Choroid plexus epithelial cell (primary cell): Measurements from ENCODE around the gene RPGRIP1L.
"Not testable (repeated sequence)": the region's sequence is repeated elsewhere in the genome, so short reads cannot be mapped to it uniquely, and the experiment has no call there.

Source experiments
- DNase-seq: peaks from one replicate; pipeline ENCODE4 v3.0.0-alpha.2; 2010; ENCODE audit warnings: low read depth
- H3K4me3 ChIP-seq: 2 replicates; pipeline ENCODE4 v1.5.1; 2011; ENCODE audit warnings: low read depth, mild to moderate bottlenecking, control low read depth, low read length, moderate library complexity
- TF ChIP-seq, protein P1 (sequence below): conservative IDR thresholded peaks from 2 replicates; pipeline ENCODE4 v1.5.1; 2011; ENCODE audit warnings: low read depth, mild to moderate bottlenecking, control low read depth, inconsistent platforms, low read length, moderate library complexity

RPGRIP1L gene

GRCh38 chr16:53704445-53704813 is 770 bp upstream of the RPGRIP1L start:
- DNase-seq, result no peak
- peak overlapping the region; percentile 86 for H3K4me3 ChIP-seq
- TF ChIP-seq, protein P1, sequence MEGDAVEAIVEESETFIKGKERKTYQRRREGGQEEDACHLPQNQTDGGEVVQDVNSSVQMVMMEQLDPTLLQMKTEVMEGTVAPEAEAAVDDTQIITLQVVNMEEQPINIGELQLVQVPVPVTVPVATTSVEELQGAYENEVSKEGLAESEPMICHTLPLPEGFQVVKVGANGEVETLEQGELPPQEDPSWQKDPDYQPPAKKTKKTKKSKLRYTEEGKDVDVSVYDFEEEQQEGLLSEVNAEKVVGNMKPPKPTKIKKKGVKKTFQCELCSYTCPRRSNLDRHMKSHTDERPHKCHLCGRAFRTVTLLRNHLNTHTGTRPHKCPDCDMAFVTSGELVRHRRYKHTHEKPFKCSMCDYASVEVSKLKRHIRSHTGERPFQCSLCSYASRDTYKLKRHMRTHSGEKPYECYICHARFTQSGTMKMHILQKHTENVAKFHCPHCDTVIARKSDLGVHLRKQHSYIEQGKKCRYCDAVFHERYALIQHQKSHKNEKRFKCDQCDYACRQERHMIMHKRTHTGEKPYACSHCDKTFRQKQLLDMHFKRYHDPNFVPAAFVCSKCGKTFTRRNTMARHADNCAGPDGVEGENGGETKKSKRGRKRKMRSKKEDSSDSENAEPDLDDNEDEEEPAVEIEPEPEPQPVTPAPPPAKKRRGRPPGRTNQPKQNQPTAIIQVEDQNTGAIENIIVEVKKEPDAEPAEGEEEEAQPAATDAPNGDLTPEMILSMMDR, result no peak

DNA sequence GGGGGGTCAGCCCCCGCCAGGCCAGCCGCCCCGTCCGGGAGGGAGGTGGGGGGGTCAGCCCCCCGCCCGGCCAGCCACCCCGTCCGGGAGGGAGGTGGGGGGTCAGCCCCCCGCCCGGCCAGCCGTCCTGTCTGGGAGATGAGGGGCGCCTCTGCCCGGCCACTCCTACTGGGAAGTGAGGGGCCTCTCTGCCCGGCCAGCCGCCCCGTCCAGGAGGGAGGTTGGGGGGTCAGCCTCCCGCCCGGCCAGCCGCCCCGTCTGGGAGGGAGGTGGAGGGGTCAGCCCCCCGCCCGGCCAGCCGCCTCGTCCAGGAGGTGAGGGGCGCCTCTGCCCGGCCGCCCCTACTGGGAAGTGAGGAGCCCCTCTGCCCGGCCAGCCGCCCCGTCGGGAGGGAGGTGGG is 5.4 kb downstream of the RPGRIP1L start:
- not testable (repeated sequence) for H3K4me3 ChIP-seq

GRCh38 chr16:53695070-53695469 is 8.6 kb downstream of the RPGRIP1L start:
- peak; percentile 39 for DNase-seq
- no peak overlapping the region for H3K4me3 ChIP-seq
- TF ChIP-seq, protein P1, result no peak

More for the DNA sequence above, 5.4 kb downstream of the RPGRIP1L start:
- not testable (repeated sequence) for DNase-seq

DNA sequence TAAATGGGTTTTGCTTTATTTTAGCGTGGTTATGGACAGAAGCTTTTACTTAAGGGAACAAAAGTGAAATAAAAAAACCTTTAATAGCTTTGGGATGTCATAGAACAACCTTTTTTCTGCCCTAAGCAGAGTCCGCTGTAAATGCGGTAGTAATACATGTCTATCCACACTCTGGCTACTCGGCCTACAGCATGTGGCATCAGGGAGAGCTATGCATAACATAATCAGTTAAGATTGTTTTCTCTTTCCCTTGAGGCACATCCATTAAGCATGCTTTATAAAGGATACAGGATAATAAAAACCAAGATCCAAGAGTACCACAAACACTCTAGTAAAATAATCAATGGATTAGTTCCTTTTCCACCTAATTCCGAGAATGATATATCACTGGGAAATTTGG is 10.3 kb downstream of the RPGRIP1L start:
- no peak for DNase-seq
- H3K4me3 ChIP-seq, result no peak overlapping the region
- TF ChIP-seq, protein P1, result no peak

DNA sequence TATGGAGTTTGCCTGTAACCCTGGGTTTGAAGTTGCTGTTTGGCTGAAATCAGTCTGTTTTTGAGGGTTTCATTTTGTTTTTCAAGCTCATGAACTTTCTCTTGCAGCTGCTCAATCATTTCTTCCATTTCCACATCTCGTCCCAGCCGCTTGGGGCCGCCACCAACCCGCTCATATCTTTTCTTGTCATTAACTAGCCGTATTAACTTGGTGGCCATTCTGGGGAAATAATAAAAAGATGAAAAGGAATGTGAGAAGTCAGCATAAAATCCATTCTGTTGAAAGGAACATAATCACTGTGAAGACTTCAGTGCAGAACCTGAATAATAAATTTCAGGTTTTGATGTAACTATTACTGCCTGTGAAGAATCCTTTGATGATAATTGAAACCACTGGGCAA is 11.5 kb downstream of the RPGRIP1L start:
- no peak overlapping the region for H3K4me3 ChIP-seq
- TF ChIP-seq, protein P1, result peak; percentile 46
- peak; percentile 45 for DNase-seq

DNA sequence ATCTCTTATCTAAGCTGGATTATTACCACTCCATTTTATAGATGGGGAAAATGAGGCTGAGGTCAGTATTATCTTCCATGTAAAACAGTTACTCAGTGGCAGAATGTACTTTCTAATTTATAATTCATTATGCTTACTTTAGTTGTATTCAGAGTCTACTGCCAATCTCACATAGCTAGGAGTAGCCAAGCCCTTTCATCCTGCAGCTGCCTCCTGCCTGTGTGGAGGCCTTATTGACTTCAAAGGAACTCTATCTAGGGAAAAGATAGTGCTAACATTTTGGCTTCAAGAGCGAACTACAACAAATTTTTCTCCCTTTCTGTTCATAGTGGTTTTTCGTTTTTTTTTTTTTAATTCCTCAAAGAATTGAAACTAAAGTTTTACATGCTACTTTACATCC is 12.9 kb downstream of the RPGRIP1L start:
- TF ChIP-seq, protein P1, result no peak
- DNase-seq, result no peak

GRCh38 chr16:53689636-53690035 is 14.0 kb downstream of the RPGRIP1L start:
- DNase-seq, result no peak
- TF ChIP-seq, protein P1, result no peak
- H3K4me3 ChIP-seq, result no peak overlapping the region

More for the DNA sequence above, 12.9 kb downstream of the RPGRIP1L start:
- no peak overlapping the region for H3K4me3 ChIP-seq

- TF ChIP-seq, protein P1, result no peak
- no peak for DNase-seq
- H3K4me3 ChIP-seq, result no peak overlapping the region
These were observed 16.9 kb downstream of the RPGRIP1L start for GRCh38 chr16:53686710-53687109.

DNA sequence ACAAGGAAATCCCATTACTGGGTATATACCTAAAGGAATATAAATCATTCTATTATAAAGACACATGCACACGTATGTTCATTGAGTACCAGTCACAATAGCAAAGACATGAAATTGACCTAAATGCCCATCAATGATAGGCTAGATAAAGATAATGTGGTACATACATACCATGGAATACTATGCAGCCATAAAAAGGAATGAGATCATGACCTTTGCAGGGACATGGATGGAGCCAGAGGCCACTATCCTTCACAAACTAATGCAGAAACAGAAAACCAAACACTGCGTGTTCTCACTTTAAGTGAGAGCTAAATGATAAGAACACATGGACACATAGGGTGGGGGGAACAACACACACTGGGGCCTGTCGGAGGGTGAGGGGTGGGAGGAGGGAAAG is 18.3 kb downstream of the RPGRIP1L start:
- not testable (repeated sequence) for DNase-seq, H3K4me3 ChIP-seq
